OCI-LY1 (cell line): ENCODE data around the gene SARM1.

Experiments used
- H2AFZ ChIP-seq: fragments of 200-600 bp; sonication (generic), shearing (Covaris generic); 2 replicates; pipeline ENCODE4 v1.6.0; 2014; ENCODE audit warnings: antibody characterized with exemption, mild to moderate bottlenecking, low read length
- H3F3A ChIP-seq: fragments of 200-600 bp; sonication (generic), shearing (Covaris generic); 2 replicates; pipeline ENCODE4 v1.6.0; 2014; ENCODE audit warnings: mild to moderate bottlenecking, antibody characterized with exemption, low read length, moderate library complexity; ENCODE audit not compliant: insufficient read depth
- H3K27ac ChIP-seq: fragments of 200-600 bp; sonication (generic); 2 replicates; pipeline ENCODE4 v1.5.1; 2014; ENCODE audit warnings: low read length, mixed run types, mild to moderate bottlenecking, low read depth; ENCODE audit not compliant: poor library complexity, severe bottlenecking
- H3K27me3 ChIP-seq: fragments of 200-600 bp; sonication (generic); 2 replicates; pipeline ENCODE4 v1.6.0; 2014; ENCODE audit warnings: antibody characterized with exemption, mild to moderate bottlenecking, low read length, moderate library complexity; ENCODE audit not compliant: insufficient read depth
- H3K36me3 ChIP-seq: fragments of 200-600 bp; sonication (generic); 2 replicates; pipeline ENCODE4 v1.6.1; 2014; ENCODE audit warnings: mild to moderate bottlenecking, antibody characterized with exemption, low read length, moderate library complexity, mixed read lengths; ENCODE audit not compliant: insufficient read depth
- H3K4me1 ChIP-seq: fragments of 200-600 bp; sonication (generic); 2 replicates; pipeline ENCODE4 v1.5.1; 2014; ENCODE audit warnings: mild to moderate bottlenecking, low read length, moderate library complexity; ENCODE audit not compliant: insufficient read depth, severe bottlenecking
- H3K4me2 ChIP-seq: fragments of 200-600 bp; sonication (generic), shearing (Covaris generic); 2 replicates; pipeline ENCODE4 v1.6.1; 2014; ENCODE audit warnings: low read length
- H3K4me3 ChIP-seq: fragments of 200-600 bp; sonication (generic); 2 replicates; pipeline ENCODE4 v1.5.1; 2014; ENCODE audit warnings: low read length, low read depth, mild to moderate bottlenecking, mixed read lengths; ENCODE audit not compliant: poor library complexity, severe bottlenecking
- H3K79me2 ChIP-seq: fragments of 200-600 bp; shearing (Covaris generic); 2 replicates; pipeline ENCODE4 v1.6.1; 2016; ENCODE audit warnings: mixed run types, low read length, mixed read lengths; ENCODE audit not compliant: insufficient read depth
- H3K9ac ChIP-seq: fragments of 200-600 bp; sonication (generic), shearing (Covaris generic); 2 replicates; pipeline ENCODE4 v1.6.1; 2014; ENCODE audit warnings: mild to moderate bottlenecking, low read length, mixed read lengths
- H3K9me2 ChIP-seq: fragments of 200-600 bp; sonication (generic), shearing (Covaris generic); 2 replicates; pipeline ENCODE4 v1.6.1; 2014; ENCODE audit warnings: low read depth, mild to moderate bottlenecking, low read length, mixed read lengths
- H3K9me3 ChIP-seq: fragments of 200-600 bp; shearing (Covaris generic); 2 replicates; pipeline ENCODE4 v1.6.1; 2014; ENCODE audit warnings: low read length, mixed read lengths
- H4K20me1 ChIP-seq: fragments of 200-600 bp; sonication (generic), shearing (Covaris generic); 2 replicates; pipeline ENCODE4 v1.6.0; 2016; ENCODE audit warnings: mild to moderate bottlenecking, low read length; ENCODE audit not compliant: insufficient read depth
- CTCF ChIP-seq: fragments of 200-600 bp; sonication (generic), shearing (Covaris generic); IDR thresholded peaks from 2 replicates; pipeline ENCODE4 v1.5.1; 2017; ENCODE audit warnings: mild to moderate bottlenecking, antibody characterized with exemption, low read length, moderate library complexity, mixed read lengths
- EZH2 ChIP-seq: fragments of 200-600 bp; sonication (generic), shearing (Covaris generic); IDR thresholded peaks from 2 replicates; pipeline ENCODE4 v1.8.0; 2017; ENCODE audit warnings: borderline replicate concordance, mixed run types, mild to moderate bottlenecking, antibody characterized with exemption, low read length, moderate library complexity, mixed read lengths

Gene SARM1

GRCh38 chr17:28385406-28385805 is 13.9 kb downstream of the SARM1 start:
- Histone ChIP-seq H4K20me1 (no peaks in the 10 kb centered on the region), H3K4me2 (no peak overlapping the region), H3K27me3 (peaks cover 10% of the 10 kb centered on the region; the same call in 1 of the 2 replicates), H3K79me2 (no peaks in the 10 kb centered on the region), H2AFZ (no peak overlapping the region), H3K4me1 (no peaks in the 10 kb centered on the region), H3F3A (no peaks in the 10 kb centered on the region), H3K36me3 (no peaks in the 10 kb centered on the region), H3K9ac (no peak overlapping the region), H3K27ac (no peak overlapping the region), H3K9me3 (no peaks in the 10 kb centered on the region), H3K4me3 (no peak overlapping the region), H3K9me2 (no peaks in the 10 kb centered on the region)
- TF ChIP-seq EZH2 (no peak), CTCF (no peak)

- no peaks in the 10 kb centered on the region for H3K36me3 ChIP-seq
- no peak overlapping the region for H3K27ac ChIP-seq
- H2AFZ ChIP-seq: no peak overlapping the region
- TF ChIP-seq CTCF: no peak
- TF ChIP-seq EZH2: no peak
- H3K9me3 ChIP-seq: no peaks in the 10 kb centered on the region
- no peak overlapping the region for H3K4me3 ChIP-seq
- H3F3A ChIP-seq: no peaks in the 10 kb centered on the region
- H3K27me3 ChIP-seq: peaks cover 10% of the 10 kb centered on the region; the same call in 1 of the 2 replicates
- H3K9me2 ChIP-seq: no peaks in the 10 kb centered on the region
- no peaks in the 10 kb centered on the region for H3K79me2 ChIP-seq
- no peaks in the 10 kb centered on the region for H4K20me1 ChIP-seq
- no peak overlapping the region for H3K4me2 ChIP-seq
- H3K9ac ChIP-seq: no peak overlapping the region
- no peaks in the 10 kb centered on the region for H3K4me1 ChIP-seq
Observed at GRCh38 chr17:28386391-28386790, 14.9 kb downstream of the SARM1 start.

GRCh38 chr17:28388106-28388505 is 16.6 kb downstream of the SARM1 start:
- H3K4me1 ChIP-seq: no peaks in the 10 kb centered on the region
- H3K9me3 ChIP-seq: no peaks in the 10 kb centered on the region
- H2AFZ ChIP-seq: no peak overlapping the region
- TF ChIP-seq CTCF: no peak
- TF ChIP-seq EZH2: no peak
- no peaks in the 10 kb centered on the region for H3K79me2 ChIP-seq
- H4K20me1 ChIP-seq: no peaks in the 10 kb centered on the region
- no peak overlapping the region for H3K4me3 ChIP-seq
- no peak overlapping the region for H3K4me2 ChIP-seq
- no peaks in the 10 kb centered on the region for H3F3A ChIP-seq
- peaks cover 10% of the 10 kb centered on the region; the same call in 1 of the 2 replicates for H3K27me3 ChIP-seq
- no peaks in the 10 kb centered on the region for H3K36me3 ChIP-seq
- no peak overlapping the region for H3K27ac ChIP-seq
- no peak overlapping the region for H3K9ac ChIP-seq
- no peaks in the 10 kb centered on the region for H3K9me2 ChIP-seq
